ENCODE measurements around the gene NRN1L. TPM values are rescaled to one million over a fixed set of nuclear protein-coding genes. Genes with fewer than 3 reads are reported as not detected.

NRN1L gene
- total RNA-seq, 1 experiment from 2014 or later: 0.58 TPM

- no peak overlapping the region for H3K4me3 ChIP-seq (ENCODE audit: low read depth, low read length, poor library complexity, severe bottlenecking)
- TF ChIP-seq CTCF (conservative IDR thresholded peaks at IDR 0.05; ENCODE audit: low read depth, low read length): no peak
- TF ChIP-seq EZH2 (IDR thresholded peaks at IDR 0.05; ENCODE audit: borderline replicate concordance, low read depth, low read length, poor library complexity, severe bottlenecking): no peak
- DNase-seq (ENCODE audit: low spot score): no peak
- intact Hi-C loops (cut with micrococcal nuclease; ENCODE audit: unreplicated experiment): no loop called here
- H3K9me3 ChIP-seq (ENCODE audit: low read depth, low read length, poor library complexity, severe bottlenecking): no peaks in the 10 kb centered on the region
- no peak overlapping the region for H3K27ac ChIP-seq (ENCODE audit: low read depth, low read length, poor library complexity, severe bottlenecking)
- no TSS peak for BruUV-seq (replicated peaks)
- H3K36me3 ChIP-seq (ENCODE audit: insufficient read depth, low read length, poor library complexity, severe bottlenecking): peaks cover 17% of the 10 kb centered on the region
- POLR2A ChIA-PET (ENCODE audit: low non-redundant PET): no interaction called here
- H3K27me3 ChIP-seq (replicated peaks; ENCODE audit: insufficient read depth, low read depth, low read length, poor library complexity): no peaks in the 10 kb centered on the region
- CTCF ChIA-PET: no interaction called here
- peaks cover 11% of the 10 kb centered on the region for H3K4me1 ChIP-seq (ENCODE audit: insufficient read depth, low read length, poor library complexity, severe bottlenecking)
Observed at GRCh38 chr16:67888331-67888730, 3.6 kb downstream of the NRN1L start.

GRCh38 chr16:67892375-67892774 is 7.7 kb downstream of the NRN1L start:
- TSS peak; percentile 99 for BruUV-seq (replicated peaks)
- POLR2A ChIA-PET (ENCODE audit: low non-redundant PET): interaction anchor here (0.7 kb wide), 1 partner anchor 32 kb away, joined by 3 read pairs; no protein-coding TSS in a partner anchor
- CTCF ChIA-PET: interaction anchor here (0.6 to 1.6 kb wide), 2 partner anchors 8 to 49 kb away, joined by 3 to 5 read pairs; partner anchors contain the start of gene NRN1L

GRCh38 chr16:67892899-67893742 is 8.4 kb downstream of the NRN1L start, which contains the start of gene PSKH1:
TSS of gene PSKH1 (plus strand) at chr16:67893254. CDS start at chr16:67908750, 15,496 bp downstream.
- TF ChIP-seq CTCF (conservative IDR thresholded peaks at IDR 0.05; ENCODE audit: low read depth, low read length) (no peak), EZH2 (IDR thresholded peaks at IDR 0.05; ENCODE audit: borderline replicate concordance, low read depth, low read length, poor library complexity, severe bottlenecking) (no peak)
- Histone ChIP-seq H3K9me3 (ENCODE audit: low read depth, low read length, poor library complexity, severe bottlenecking) (no peaks in the 10 kb centered on the region), H3K27me3 (replicated peaks; ENCODE audit: insufficient read depth, low read depth, low read length, poor library complexity) (no peaks in the 10 kb centered on the region), H3K27ac (ENCODE audit: low read depth, low read length, poor library complexity, severe bottlenecking) (peak within 1 kb of the TSS; percentile 98), H3K4me1 (ENCODE audit: insufficient read depth, low read length, poor library complexity, severe bottlenecking) (peaks cover 6% of the 10 kb centered on the region), H3K4me3 (ENCODE audit: low read depth, low read length, poor library complexity, severe bottlenecking) (peak within 1 kb of the TSS; percentile 100), H3K36me3 (ENCODE audit: insufficient read depth, low read length, poor library complexity, severe bottlenecking) (no peaks in the 10 kb centered on the region)
- intact Hi-C loops (cut with micrococcal nuclease; ENCODE audit: unreplicated experiment): no loop called here
- DNase-seq (ENCODE audit: low spot score): peak; percentile 98
- POLR2A ChIA-PET (ENCODE audit: low non-redundant PET): interaction anchor here (0.7 kb wide), 1 partner anchor 31 kb away, joined by 3 read pairs; no protein-coding TSS in a partner anchor
- no TSS peak for BruUV-seq (replicated peaks)
- CTCF ChIA-PET: interaction anchor here (1.6 kb wide), 1 partner anchor 9 kb away, joined by 5 read pairs; the partner anchor contains the start of gene NRN1L

More at GRCh38 chr16:67892375-67892774, 7.7 kb downstream of the NRN1L start:
- TF ChIP-seq EZH2 (IDR thresholded peaks at IDR 0.05; ENCODE audit: borderline replicate concordance, low read depth, low read length, poor library complexity, severe bottlenecking): no peak
- no peak for TF ChIP-seq CTCF (conservative IDR thresholded peaks at IDR 0.05; ENCODE audit: low read depth, low read length)
- Histone ChIP-seq H3K9me3 (ENCODE audit: low read depth, low read length, poor library complexity, severe bottlenecking) (no peaks in the 10 kb centered on the region), H3K4me1 (ENCODE audit: insufficient read depth, low read length, poor library complexity, severe bottlenecking) (peaks cover 6% of the 10 kb centered on the region), H3K36me3 (ENCODE audit: insufficient read depth, low read length, poor library complexity, severe bottlenecking) (no peaks in the 10 kb centered on the region), H3K27me3 (replicated peaks; ENCODE audit: insufficient read depth, low read depth, low read length, poor library complexity) (no peaks in the 10 kb centered on the region), H3K27ac (ENCODE audit: low read depth, low read length, poor library complexity, severe bottlenecking) (peak overlapping the region; percentile 98), H3K4me3 (ENCODE audit: low read depth, low read length, poor library complexity, severe bottlenecking) (peak overlapping the region; percentile 100)
- DNase-seq (ENCODE audit: low spot score): no peak
- intact Hi-C loops (cut with micrococcal nuclease; ENCODE audit: unreplicated experiment): no loop called here
